A549 (cell line): ENCODE results near the gene ARHGEF4.

Experiments
- CHD4 ChIP-seq: fragments of 200-600 bp; sonication (generic); IDR thresholded peaks from 2 replicates; pipeline ENCODE4 v1.6.1; 2016; ENCODE audit warnings: antibody characterized with exemption, mild to moderate bottlenecking, borderline replicate concordance
- CTCF ChIP-seq: fragments of >200 bp; sonication (Bioruptor Twin); formaldehyde crosslinking; IDR thresholded peaks from 3 replicates; pipeline ENCODE4 v1.5.1; 2016
- E2F6 ChIP-seq: IDR thresholded peaks from 2 replicates; pipeline ENCODE4 v1.6.1; 2012; ENCODE audit warnings: low read depth, borderline replicate concordance
- ELK1 ChIP-seq: fragments of 150-350 bp; IDR thresholded peaks from 2 replicates; pipeline ENCODE4 v1.6.1; 2014; ENCODE audit warnings: low read depth, mild to moderate bottlenecking, low read length
- EP300 ChIP-seq, 2 experiments: fragments of >200 bp; sonication (Bioruptor Twin); formaldehyde crosslinking; IDR thresholded peaks; 2 replicates in 1 of 2; 3 replicates in 1 of 2; pipeline ENCODE4 v1.6.1; 2016 to 2017
- HDAC2 ChIP-seq: fragments of 200-600 bp; sonication (generic); IDR thresholded peaks from 2 replicates; pipeline ENCODE4 v1.6.1; 2016
- HMGXB4 ChIP-seq: fragments of 250-450 bp; sonication (Bioruptor Pico); IDR thresholded peaks from 2 replicates; pipeline ENCODE4 v1.5.0; 2021; ENCODE audit warnings: mild to moderate bottlenecking, moderate library complexity, borderline replicate concordance
- MAFK ChIP-seq: fragments of 450-650 bp; IDR thresholded peaks from 2 replicates; pipeline ENCODE4 v1.6.1; 2014; ENCODE audit not compliant: partially characterized antibody
- MAX ChIP-seq: IDR thresholded peaks from 2 replicates; pipeline ENCODE4 v1.6.1; 2012
- MYC ChIP-seq: IDR thresholded peaks from 2 replicates; pipeline ENCODE4 v1.6.1; 2012; ENCODE audit warnings: mild to moderate bottlenecking, inconsistent platforms, low read length, improper control_type of control experiment, borderline replicate concordance
- POLR2A ChIP-seq: IDR thresholded peaks from 2 replicates; pipeline ENCODE4 v1.6.1; 2012; ENCODE audit warnings: mild to moderate bottlenecking, low read length
- RCOR1 ChIP-seq: fragments of 150-350 bp; IDR thresholded peaks from 2 replicates; pipeline ENCODE4 v1.6.1; 2014; ENCODE audit warnings: antibody characterized with exemption, low read length, low read depth

- TF ChIP-seq MAX (no peak), RCOR1 (no peak), CTCF (no peak), POLR2A (no peak), HMGXB4 (CRISPR knock-in tag) (no peak), ELK1 (no peak), CHD4 (no peak), MYC (no peak), HDAC2 (no peak), E2F6 (no peak), EP300 (IDR thresholded peaks at IDR 0.05) (no peak), MAFK (no peak)
Measured at GRCh38 chr2:130846233-130846632, 9.5 kb downstream of the ARHGEF4 start.
